ENCODE data around the gene NDUFB4.
"Not testable (repeated sequence)": the region's sequence is repeated elsewhere in the genome, so short reads cannot be mapped to it uniquely, and the experiment has no call there.

The NDUFB4 gene

DNA sequence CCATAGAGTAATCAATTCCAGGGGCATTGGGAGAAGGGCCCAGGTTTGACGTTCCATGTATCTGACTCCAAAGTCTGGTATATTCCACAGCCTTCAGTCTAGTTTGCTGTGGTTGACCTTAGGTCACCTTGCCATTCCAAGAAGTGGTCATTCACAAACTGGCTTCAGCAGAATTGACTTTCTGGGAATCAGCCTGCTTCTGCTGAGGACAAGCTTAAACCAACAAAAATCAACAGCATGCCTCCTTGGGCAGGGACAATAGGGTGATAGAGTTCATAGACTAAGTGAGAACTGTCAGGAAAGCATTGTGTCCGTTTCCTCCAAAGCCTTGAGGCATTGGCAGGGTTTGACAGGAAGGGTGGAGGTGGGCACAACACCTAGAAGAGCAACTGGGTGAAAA, 24.1 kb upstream of the NDUFB4 start:
- DNase-seq = no peak

DNA sequence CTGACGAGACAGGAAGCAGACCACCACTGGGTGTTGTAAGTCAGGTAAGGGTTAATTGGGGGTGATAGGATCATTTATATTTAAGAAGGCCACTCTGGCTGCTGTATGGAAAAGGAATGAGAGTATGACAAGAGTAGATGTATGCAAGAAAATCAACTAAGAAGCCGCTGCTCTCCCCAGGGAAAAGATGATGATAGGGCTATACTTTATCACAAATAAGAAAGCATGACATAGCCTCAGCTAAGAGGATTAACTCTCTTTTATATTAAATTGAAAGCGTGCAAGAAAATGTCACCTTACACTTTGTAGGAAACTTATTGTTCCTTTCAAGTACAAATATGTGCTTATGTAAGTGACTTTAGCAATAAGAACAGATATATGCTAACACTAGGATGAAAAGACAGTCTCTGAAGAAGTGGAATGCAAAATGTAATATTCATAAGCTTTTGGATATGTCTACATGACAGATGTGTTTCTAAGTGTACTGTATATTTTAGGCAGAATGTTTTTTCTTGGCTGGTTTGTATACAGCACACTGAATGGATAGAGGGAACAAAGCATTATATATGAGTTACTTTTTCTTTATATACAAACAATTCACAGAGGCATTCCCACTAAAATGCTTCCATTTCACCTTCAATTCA, 8.7 kb upstream of the NDUFB4 start:
- no peak for DNase-seq

DNA sequence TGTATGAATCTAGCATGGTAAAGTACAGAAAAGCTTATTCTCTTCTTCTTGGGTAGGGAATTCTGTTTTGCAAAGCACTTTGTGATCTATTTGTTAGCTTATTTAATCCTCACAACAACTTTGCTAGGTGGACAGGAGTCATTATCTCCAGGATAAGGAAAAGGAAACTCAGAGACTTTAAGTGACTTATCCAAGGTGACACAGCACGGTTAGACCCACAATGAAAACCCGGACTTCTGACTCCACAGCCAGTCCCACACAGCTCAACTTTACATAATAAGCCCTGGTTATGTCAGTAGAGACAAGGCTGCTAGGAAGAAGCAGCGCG, 384 bp upstream of the NDUFB4 start:
- no peak for DNase-seq

DNA sequence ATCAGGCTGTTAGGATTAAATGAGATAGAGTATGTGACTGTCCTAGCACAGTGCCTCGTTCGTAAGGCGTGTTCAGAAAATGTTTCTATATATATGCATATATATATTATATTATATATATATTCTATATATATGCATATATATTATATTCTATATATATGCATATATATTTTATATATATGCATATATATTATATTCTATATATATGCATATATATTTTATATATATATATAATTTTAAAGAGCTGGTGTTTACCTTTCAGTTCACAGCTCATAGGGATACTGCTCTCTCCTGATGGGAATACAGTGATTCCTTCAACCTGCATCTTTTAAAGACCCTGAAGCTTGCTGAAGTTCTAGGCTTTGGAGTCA, 702 bp downstream of the NDUFB4 start:
- no peak for DNase-seq

DNA sequence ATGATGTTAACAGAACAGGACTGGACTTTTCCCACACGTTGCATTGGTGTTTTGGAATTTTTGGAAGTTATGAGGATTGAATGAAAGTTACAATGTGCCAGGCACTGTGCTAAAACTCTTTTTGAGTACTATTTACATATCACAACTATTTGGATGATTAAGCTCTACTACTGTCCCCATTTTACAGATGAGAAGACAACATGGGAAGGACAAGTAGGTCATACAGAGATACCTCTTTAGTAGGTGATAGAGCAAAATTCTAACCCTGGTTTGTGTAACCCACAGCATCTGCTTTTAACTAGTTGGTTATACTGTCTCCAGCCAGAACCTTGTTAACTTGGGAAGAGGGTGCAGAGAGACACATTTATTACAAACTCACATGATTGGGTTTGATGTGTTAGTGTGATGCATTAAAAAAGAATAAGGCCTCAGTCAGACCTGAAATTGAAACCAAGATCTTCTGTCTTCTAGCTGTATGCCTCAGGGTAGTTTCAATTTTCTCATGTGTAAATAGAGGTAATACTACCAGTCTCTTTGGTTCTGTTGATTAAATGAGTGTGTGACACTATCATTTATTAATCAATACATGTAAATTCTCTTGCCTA, 1.4 kb downstream of the NDUFB4 start:
- DNase-seq = no peak

DNA sequence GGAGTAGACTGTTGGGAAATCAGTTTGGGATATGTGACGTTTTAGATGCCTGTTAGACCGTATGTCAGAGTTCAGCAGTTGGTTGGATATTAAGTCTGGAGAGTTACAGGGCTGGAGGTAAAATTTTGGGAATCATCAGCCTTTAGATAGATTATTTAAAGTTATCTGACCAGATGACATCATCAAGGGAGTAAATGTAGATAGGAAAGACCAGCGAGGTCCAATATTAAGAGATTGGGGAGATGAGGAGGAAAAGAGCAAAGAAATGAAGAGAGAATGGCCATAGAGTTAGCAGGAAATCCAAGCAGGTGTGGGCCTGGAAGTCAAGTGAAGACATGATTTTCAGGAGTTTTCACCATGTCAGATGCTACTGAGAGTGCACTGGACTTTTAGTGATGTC, 3.1 kb downstream of the NDUFB4 start:
- no peak for DNase-seq

DNA sequence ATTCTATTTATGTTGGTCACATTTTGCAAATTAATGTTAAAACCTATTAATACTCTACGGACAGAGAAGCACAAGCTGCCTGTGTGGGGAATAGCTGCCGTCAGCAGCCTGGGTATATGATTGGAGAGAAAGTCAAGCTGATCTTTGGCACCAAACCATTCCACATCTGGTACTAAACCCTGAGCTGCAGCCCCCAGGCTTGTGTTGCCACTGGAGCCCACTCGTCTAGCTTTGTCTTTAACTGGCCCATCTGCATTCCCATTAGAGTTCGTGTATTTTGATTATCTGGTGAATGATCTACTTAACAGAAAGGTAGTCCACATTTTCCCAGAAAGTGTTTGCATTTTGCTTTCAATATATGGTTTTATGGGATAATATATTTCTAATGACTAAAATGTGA, 5.4 kb downstream of the NDUFB4 start:
- DNase-seq = no peak

DNA sequence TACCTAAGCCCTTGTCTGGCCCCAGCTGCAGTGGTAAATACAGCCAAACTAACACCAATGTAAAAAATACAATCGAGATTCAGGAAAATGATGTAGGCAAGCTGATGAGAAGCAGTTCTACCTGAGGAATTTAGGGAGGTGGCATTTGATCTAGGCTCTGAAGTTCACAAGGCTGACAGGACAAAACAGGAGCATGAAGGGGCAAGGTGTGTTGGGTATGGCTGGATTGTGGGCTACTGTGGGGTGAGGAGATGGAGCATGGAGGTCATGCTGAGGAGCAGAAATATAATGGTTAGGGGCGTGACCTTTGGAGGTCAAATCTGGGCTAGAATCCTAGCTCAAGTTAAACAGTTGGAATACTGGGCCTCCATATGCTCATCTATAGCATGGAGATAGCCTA, 6.5 kb downstream of the NDUFB4 start:
- no peak for DNase-seq

DNA sequence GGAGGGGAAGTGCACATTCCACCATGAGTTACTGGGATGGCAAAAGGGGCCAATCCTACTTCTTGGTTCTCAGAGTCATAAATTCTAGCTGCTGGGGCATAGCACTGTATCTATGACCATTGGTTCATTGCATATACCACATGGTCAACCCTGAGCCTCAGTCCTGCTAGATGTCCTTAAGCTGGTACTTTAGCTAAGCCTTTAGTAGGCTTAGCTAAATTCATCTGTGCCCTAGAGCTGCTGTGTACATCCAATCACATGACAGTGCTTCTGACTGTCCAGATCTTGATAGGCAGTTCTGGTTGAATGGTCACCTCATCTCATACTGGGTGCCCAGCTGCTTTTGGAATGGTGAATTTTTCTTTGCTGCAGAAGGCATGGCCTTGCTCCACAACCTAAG, 8.2 kb downstream of the NDUFB4 start:
- no peak for DNase-seq

DNA sequence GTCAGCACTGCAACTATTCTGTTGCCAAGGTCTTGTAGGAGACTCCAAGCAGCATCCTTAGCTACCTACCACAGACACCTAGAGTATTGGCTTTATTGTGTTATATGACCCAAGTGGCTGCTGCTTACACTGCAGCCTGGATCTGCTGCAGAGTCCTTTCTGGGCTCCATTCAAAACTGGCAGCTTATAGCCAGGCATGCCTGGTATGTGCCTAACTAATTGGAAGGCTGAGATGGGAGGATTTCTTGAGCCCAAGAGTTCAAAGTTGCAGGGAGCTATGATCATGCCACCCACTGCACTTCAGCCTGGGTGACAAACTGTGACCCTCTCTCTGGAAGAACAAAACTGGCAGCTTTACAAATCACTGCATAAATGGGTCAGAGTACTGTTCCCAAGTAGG, 8.6 kb downstream of the NDUFB4 start:
- no peak for DNase-seq

DNA sequence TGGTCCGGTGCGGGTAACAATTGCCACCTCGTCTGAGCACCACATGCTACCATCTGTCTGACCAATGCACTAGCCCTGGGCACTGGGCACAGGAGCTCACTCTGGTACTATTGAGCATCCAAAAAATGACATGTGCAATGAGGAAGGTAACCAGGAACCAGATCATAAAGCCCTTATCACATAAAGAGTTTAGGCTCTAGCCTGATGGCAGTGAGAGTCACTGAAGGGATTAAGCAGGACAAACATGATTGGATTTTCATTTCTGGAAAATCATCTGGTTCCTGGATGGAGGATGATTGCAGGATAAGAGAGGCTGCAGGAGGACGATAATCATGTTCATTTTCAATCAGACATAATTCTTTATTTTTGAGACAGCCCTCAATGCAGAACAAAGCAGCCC, 12.4 kb downstream of the NDUFB4 start:
- DNase-seq = no peak

DNA sequence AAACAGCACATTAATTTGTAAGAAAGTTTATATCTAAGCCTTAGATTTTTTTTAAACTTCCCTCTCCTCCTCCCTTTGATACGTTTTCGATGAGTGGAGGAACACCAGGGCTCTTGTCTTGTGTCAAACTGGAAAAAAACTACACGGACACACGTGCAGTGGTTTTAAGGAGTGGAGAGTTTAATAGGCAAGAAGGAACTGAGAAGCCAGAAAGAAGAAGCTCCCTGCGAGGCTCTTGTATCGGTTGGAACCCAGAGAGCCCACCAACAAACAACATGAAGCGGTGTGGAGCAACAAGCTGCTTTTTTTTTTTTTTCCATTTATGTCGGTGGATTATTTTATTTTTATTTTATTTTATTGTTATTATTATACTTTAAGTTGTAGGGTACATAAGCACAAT, 18.6 kb downstream of the NDUFB4 start:
- DNase-seq = no peak

DNA sequence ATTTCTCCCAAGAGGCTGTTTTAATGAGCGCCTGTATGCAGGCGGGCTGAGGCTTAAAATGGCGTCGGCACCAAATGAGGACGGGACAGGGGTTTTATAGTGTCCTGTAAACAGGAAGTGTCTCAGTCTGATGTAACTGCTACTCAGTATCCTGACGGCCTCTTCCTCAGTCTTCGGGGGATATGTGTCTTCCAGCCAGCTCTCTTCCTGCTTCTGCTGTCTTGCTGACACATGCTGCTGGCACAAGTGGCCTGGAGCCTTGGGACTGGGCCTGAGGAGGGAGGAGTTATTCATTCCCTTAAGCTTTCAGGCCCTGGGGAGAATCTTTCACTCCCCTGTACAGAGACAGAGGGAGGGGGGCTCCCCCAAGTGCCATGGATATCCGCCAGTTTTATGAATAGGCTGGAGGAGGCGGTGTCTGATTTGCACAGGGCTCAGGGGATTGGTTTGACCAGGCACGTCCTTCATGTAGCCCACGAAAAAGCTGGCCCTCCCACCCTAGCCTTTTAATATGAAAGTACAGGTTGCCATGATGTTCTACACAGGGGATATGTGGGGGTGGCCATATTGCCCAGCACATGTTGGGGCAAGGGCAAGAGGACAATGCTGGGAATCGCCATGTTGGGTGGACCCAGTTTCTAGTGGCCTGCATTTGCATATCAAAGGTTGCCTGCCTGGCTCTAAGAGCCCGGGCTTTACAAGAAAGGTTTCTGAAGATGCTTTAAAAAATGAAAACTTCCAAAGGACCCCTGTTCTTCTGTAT, 19.9 kb downstream of the NDUFB4 start:
- DNase-seq = no peak

DNA sequence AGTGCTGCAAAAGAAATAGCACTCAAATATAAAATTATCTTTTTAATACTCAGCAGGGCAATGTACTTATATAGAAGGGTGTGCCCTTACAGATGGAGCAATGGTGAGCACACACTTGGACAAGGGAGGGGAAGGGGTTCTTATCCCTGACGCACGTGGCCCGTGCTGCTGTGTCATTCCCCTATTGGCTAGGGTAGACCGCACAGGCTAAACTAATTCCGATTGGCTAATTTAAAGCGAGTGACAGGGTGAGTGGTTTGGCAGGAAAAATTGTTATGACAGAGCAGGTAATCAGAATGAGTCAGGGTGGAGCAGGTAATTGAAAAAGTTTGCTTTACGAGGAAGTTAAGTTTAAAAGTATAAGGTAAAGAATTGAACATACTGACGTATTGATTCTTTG, 20.6 kb downstream of the NDUFB4 start:
- DNase-seq = not testable (repeated sequence)

DNA sequence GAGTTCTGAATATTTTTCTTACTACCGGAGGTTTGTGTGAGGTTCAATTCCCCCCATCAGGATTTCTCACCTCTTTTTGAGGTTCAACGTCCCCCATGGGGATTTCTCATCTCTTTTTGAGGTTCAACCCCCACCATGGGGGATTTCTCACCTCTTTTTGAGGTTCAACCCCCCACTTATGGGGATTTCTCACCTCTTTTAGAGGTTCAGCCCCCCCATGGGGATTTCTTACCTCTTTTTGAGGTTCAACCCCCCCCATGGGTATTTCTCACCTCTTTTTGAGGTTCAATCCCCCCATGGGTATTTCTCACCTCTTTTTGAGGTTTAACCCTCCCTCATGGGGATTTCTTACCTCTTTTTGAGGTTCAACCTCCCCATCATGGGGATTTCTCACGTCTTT, 26.3 kb downstream of the NDUFB4 start:
- no peak for DNase-seq

DNA sequence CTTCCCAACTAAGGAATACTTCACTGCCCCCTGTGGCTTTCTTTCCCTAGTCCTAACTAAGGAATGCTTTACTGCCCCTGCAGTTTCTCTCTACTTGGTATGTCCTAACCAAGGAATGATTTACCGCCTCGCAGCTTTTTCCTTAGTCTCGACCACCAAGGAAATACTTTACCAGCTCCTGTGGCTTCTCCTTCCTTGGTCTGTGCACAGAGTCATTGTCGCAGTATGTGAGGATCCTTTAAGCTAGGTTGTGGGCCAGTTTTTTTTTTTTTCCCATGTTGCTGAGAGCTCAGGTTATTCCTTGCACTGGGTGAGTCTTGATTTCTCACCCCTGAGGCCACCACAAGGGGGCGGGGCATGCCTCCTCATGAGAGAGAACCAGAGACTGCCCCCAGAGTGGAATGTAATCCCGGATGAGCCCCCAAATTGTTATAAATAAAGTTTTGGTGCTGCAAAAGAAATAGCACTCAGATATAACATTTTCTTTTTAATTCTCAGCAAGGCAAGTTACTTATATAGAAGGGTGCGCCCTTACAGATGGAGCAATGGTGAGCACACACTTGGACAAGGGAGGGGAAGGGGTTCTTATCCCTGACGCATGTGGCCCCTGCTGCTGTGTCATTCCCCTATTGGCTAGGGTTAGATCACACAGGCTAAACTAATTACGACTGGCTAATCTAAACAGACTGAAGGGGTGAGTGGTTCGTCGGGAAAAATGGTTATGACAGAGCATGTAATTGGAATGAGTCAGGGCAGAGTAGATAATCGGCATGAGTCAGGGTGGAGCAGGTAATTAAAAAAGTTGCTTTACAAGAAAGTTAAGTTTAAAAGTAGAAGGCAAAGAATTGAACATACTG, 27.0 kb downstream of the NDUFB4 start:
- peak; percentile 17 for DNase-seq

DNA sequence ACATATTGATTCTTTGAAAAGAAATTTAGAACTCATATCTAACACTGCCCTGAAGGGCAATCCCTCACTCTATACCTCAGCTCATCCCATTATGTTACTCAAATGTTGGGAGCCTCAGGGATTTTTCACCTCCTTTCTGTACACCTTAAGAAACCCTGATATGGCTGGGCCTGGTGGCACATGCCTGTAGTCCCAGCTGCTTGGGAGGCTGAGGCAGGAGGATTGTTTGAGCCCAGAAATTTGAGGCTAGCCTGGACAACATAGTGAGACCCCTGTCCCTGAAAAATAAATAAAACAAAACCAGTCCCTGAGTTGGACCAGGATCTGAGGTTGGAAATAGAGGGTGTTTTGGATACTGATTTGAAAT, 27.6 kb downstream of the NDUFB4 start:
- DNase-seq = no peak

DNA sequence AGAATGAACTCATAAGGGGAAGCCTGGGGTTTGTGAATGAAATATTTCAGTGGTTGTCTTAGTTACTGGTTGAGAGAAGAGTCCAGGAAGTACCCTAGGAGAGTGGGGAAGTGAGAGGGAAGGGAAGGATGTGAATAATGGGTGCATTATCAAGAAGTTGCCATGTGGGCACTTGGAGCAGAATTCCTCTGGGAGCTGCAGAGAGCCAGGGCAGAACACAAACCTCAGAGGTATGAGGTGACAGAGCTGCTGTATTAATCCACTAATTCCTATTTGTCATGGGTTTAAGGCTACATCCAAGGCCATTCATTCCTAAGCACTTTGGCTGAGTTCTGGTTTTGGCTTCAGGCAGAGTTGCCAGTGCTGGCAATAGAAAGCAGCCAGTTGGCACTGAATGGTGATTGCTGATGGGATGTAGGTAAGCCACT, 29.0 kb downstream of the NDUFB4 start:
- no peak for DNase-seq

DNA sequence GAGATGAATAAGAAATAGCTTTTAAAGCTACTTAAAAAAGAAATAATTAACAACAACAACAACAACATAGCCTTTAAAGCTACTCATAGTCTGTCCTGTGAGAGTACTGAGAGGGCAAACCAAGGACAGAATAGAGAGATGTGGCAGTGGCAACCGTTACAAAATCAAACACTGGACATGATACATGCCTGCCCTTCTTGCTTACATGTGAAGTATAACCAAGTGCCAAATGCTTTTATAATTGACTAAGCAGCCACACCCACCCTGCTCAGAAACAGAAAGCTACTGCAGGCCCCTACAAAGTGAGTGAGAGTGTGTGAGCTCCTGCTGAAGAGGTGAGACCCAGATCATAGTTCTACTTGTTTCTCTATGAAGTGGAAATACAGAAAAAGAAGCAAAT, 38.4 kb downstream of the NDUFB4 start:
- no peak for DNase-seq

DNA sequence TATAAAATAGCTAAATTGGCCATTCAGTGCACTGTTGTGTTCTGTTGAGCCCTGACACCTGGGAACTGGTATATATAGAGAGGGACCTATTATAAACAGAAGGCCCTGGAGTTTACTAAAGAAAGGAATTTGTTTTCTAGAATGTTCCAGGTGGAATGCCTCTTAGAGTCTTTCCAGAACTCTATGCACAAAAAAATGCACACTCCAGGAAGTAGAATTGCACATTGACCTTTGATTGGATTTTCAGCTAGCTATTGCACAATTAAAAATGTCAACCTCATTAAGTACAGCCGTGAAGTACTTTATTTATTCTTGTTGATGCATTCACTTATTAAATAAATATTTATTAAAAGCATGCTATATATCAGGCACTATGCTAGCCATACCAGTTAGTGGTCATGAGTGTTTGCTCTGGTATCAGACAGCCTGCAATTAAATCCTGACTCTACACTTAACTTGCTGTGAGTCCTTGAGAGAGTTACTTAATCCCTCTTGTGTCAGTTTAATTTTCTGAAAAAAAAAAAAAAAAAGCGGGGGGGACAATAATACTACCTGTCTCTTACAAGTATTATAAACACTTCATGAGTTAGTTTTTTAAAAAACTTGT, 40.8 kb downstream of the NDUFB4 start:
- DNase-seq = no peak

DNA sequence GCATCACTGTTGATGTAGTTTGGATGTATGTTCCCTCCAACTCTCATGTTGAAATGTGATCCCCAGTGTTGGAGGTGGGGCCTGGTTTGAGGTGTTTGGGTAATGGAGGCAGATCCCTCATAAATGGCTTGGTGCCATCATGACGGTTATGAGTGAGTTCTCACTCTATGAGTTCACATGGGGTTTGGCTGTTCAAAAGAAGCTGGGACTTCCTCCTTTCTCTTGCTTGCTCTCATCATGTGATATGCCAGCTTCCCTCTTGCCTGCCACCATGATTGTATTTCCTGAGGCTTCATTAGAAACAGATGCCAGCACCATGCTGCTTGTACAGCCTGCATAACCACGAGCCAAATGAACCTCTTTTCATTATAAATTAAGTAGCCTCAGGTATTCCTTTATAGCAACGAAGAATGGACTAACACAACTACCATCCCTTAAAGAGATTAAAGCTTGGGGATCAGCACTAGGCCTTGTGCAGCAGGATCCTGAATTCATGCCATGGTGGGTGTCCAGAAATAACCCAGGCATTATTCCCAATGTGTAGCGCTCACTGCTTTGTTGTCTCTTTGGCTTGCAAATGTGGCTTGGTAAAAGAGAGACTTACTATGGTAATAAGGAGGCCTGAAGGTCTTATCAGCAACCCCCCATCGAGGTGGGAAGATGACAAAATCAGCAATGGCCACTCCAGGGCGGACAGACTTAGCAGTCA, 41.9 kb downstream of the NDUFB4 start:
- DNase-seq = no peak

DNA sequence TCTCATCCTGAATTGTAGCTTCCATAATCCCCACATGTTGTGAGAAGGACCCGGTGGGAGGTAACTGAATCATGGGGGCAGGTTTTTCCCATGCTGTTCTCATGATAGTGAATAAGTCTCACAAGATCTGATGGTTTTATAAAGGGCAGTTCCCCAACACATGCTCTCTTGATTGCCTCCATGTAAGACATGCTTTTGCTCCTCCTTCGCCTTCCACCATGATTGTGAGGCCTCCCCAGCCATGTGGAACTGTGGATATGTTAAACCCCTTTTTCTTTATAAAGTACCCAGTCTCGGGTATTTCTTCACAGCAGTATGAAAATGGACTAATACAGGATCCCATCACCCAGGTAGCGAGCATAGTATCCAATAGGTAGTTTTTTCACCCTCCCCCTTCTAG, 42.7 kb downstream of the NDUFB4 start:
- DNase-seq = not testable (repeated sequence)

DNA sequence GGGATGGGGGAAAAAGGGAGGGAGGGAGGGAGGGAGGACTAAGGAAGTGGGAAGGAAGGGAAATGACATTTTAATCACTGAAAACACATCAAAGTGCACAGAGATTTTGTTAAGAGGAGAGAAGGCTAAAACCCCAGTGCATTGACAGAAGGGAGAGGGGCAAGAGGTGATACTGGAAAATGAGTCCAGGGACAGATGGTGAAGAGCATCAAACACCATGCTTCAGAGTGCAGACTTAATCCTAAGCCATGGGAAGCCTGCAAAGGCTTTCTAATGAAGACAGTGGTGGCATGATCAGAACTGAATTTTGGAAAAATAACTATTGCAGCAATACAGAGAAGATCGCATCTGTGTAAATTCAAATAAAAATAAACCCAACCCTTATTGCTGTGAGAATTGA, 44.1 kb downstream of the NDUFB4 start:
- no peak for DNase-seq

Measured in stimulated activated CD4-positive, alpha-beta T cell treated with anti-CD3 and anti-CD28 coated beads, Interleukin-1b, Interleukin-23, amount 100 ng/mL, for 48 hours (primary cell).